HL-60 (cell line): ENCODE results near the gene CAVIN3.

Experiments used
- DNase-seq, 2 experiments: peaks; one replicate each; pipeline ENCODE4 v3.0.0-alpha.2; 2010 to 2020; ENCODE audit warnings: low read depth in 1 of 2, low spot score in 1 of 2
- H3K27ac ChIP-seq: fragments of 250-450 bp; sonication (Bioruptor Pico); replicated peaks from 2 replicates; pipeline ENCODE4 v1.5.1; 2020; ENCODE audit warnings: mild to moderate bottlenecking, moderate library complexity
- H3K27me3 ChIP-seq: fragments of 250-450 bp; sonication (Bioruptor Pico); 2 replicates; pipeline ENCODE4 v1.5.1; 2021; ENCODE audit warnings: mild to moderate bottlenecking, moderate library complexity; ENCODE audit not compliant: insufficient read depth, poor library complexity, severe bottlenecking
- H3K4me3 ChIP-seq: replicated peaks from 2 replicates; pipeline ENCODE4 v1.5.1; 2011; ENCODE audit warnings: mild to moderate bottlenecking, control low read depth, low read length; ENCODE audit not compliant: insufficient read depth
- GABPA ChIP-seq: IDR thresholded peaks from 2 replicates; pipeline ENCODE4 v1.6.1; 2012; ENCODE audit warnings: low read depth
- POLR2AphosphoS5 ChIP-seq: IDR thresholded peaks from 2 replicates; pipeline ENCODE4 v1.6.1; 2012; ENCODE audit warnings: low read depth
- REST ChIP-seq: IDR thresholded peaks from 2 replicates; pipeline ENCODE4 v1.6.1; 2012; ENCODE audit warnings: low read depth; ENCODE audit not compliant: insufficient replicate concordance
- SPI1 ChIP-seq: IDR thresholded peaks from 2 replicates; pipeline ENCODE4 v1.6.1; 2012; ENCODE audit warnings: low read depth, mild to moderate bottlenecking, borderline replicate concordance
- TF ChIP-seq, protein P1 (sequence below): IDR thresholded peaks from one replicate; pipeline ENCODE4 v1.5.1; 2011; ENCODE audit warnings: low read length, control low read depth, inconsistent platforms; ENCODE audit not compliant: insufficient read depth

The CAVIN3 gene

DNA sequence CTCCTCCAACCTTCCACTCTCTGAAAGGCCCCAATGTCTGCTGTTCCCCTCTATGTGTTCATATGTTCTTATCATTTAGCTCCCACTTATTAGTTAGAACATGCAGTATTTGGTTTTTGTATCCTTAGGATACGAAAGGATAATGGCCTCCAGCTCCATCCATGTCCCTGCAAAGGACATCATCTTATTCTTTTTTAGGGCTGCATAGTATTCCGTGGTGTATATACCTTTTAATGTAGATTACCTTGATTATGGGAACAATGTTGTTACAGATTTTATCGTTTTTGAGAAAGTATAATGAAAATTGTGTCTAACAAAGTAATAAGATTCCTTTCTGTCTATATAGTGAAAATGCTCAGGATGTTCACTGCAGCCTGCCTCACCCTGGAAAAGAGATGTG lies 16.0 kb upstream of the CAVIN3 start:
- H3K27me3 ChIP-seq = peaks cover 5% of the 10 kb centered on the region
- TF ChIP-seq REST (no peak), SPI1 (no peak), GABPA (no peak)

GRCh38 chr11:6334806-6335205 lies 14.5 kb upstream of the CAVIN3 start:
- no peak for TF ChIP-seq REST
- DNase-seq = no peak
- Histone ChIP-seq H3K27me3 (peaks cover 5% of the 10 kb centered on the region), H3K27ac (no peak overlapping the region), H3K4me3 (no peak overlapping the region)

More for the DNA sequence above, 16.0 kb upstream of the CAVIN3 start:
- no peak for DNase-seq
- no peak overlapping the region for H3K27ac ChIP-seq
- no peak overlapping the region for H3K4me3 ChIP-seq

GRCh38 chr11:6333095-6333494 lies 12.8 kb upstream of the CAVIN3 start:
- TF ChIP-seq POLR2AphosphoS5 = no peak
- no peak for TF ChIP-seq REST
- TF ChIP-seq, protein P1, sequence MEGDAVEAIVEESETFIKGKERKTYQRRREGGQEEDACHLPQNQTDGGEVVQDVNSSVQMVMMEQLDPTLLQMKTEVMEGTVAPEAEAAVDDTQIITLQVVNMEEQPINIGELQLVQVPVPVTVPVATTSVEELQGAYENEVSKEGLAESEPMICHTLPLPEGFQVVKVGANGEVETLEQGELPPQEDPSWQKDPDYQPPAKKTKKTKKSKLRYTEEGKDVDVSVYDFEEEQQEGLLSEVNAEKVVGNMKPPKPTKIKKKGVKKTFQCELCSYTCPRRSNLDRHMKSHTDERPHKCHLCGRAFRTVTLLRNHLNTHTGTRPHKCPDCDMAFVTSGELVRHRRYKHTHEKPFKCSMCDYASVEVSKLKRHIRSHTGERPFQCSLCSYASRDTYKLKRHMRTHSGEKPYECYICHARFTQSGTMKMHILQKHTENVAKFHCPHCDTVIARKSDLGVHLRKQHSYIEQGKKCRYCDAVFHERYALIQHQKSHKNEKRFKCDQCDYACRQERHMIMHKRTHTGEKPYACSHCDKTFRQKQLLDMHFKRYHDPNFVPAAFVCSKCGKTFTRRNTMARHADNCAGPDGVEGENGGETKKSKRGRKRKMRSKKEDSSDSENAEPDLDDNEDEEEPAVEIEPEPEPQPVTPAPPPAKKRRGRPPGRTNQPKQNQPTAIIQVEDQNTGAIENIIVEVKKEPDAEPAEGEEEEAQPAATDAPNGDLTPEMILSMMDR = no peak
- TF ChIP-seq SPI1 = no peak
- TF ChIP-seq GABPA = no peak
- no peak overlapping the region for H3K4me3 ChIP-seq
- H3K27me3 ChIP-seq = peaks cover 5% of the 10 kb centered on the region
- H3K27ac ChIP-seq = no peak overlapping the region
- DNase-seq = no peak

- Histone ChIP-seq H3K4me3 (no peak overlapping the region), H3K27ac (no peak overlapping the region), H3K27me3 (peaks cover 12% of the 10 kb centered on the region)
- TF ChIP-seq REST (no peak), SPI1 (no peak), GABPA (no peak), POLR2AphosphoS5 (no peak)
- TF ChIP-seq, protein P1 = no peak
- no peak for DNase-seq
Observed at GRCh38 chr11:6332066-6332465, 11.8 kb upstream of the CAVIN3 start.
